GM21526 (cell line): ENCODE data around the gene N4BP2.

Source experiments
- ATAC-seq: cut with Tn5 transposase; IDR thresholded peaks from one replicate; pipeline ENCODE4 v1.9.1; 2021; ENCODE audit warnings: moderate library complexity; ENCODE audit not compliant: unreplicated experiment, low FRiP score

Gene N4BP2

GRCh38 chr4:40204507-40205258 lies 148.0 kb downstream of the N4BP2 start:
- no peak for ATAC-seq

- peak; percentile 60 for ATAC-seq
Measured at GRCh38 chr4:40205259-40206198, 148.9 kb downstream of the N4BP2 start.

- no peak for ATAC-seq
Measured at GRCh38 chr4:40206426-40206825, 149.8 kb downstream of the N4BP2 start.
